Panc1 (cell line): ENCODE measurements around the gene ZBTB18. TPM values are rescaled to one million over a fixed set of nuclear protein-coding genes. Genes with fewer than 3 reads are reported as not detected.

Experiments
- ATAC-seq: fragments of 200-7000 bp; cut with Tn5 transposase; 2 replicates; pipeline ENCODE4 v1.9.1; 2020; ENCODE audit warnings: mild to moderate bottlenecking, moderate library complexity
- BruUV-seq: library from RNA; stranded (reverse); fragments of 400-500 nt; replicated peaks from 2 replicates; lab custom pipeline; 2021; lab: Mats Ljungman, UMichigan
- CTCF ChIA-PET: fragments of 300-600 bp; sonication (Branson Sonifier 250); formaldehyde crosslinking; loops from one replicate; lab custom pipeline; 2022; ENCODE audit warnings: antibody characterized with exemption; lab: Charles Lee
- POLR2A ChIA-PET: fragments of 300-600 bp; sonication (Branson Sonifier 250); formaldehyde crosslinking; loops from one replicate; lab custom pipeline; 2022; ENCODE audit warnings: antibody characterized with exemption; lab: Charles Lee
- DNase-seq: peaks from one replicate; pipeline ENCODE4 v3.0.0-alpha.2; 2010; ENCODE audit warnings: low read depth, low spot score
- H3K27ac ChIP-seq: 2 replicates; pipeline ENCODE4 v1.5.1; 2011; ENCODE audit warnings: mild to moderate bottlenecking, low read length, inconsistent platforms
- H3K27me3 ChIP-seq: fragments of 200-500 bp; sonication (Bioruptor generic); 2 replicates; pipeline ENCODE4 v1.6.0; 2014; ENCODE audit warnings: low read length, inconsistent platforms; ENCODE audit not compliant: control insufficient read depth, insufficient read depth
- H3K36me3 ChIP-seq: fragments of 200-500 bp; sonication (Bioruptor generic); 2 replicates; pipeline ENCODE4 v1.5.1; 2014; ENCODE audit warnings: inconsistent platforms, mild to moderate bottlenecking, low read length, moderate library complexity; ENCODE audit not compliant: control insufficient read depth, insufficient read depth
- H3K4me1 ChIP-seq: 2 replicates; pipeline ENCODE4 v1.5.1; 2011; ENCODE audit warnings: inconsistent platforms, mild to moderate bottlenecking, low read length, moderate library complexity; ENCODE audit not compliant: control insufficient read depth, insufficient read depth
- H3K4me3 ChIP-seq, 2 experiments: 2 replicates each; pipeline ENCODE4 v1.5.1; 2011 to 2012; ENCODE audit warnings: low read depth in 2 of 2, low read length in 2 of 2, mild to moderate bottlenecking in 2 of 2, inconsistent platforms in 1 of 2, moderate library complexity in 1 of 2
- H3K9me3 ChIP-seq: fragments of 200-500 bp; sonication (Bioruptor generic); 2 replicates; pipeline ENCODE4 v1.5.1; 2014; ENCODE audit warnings: low read depth, mild to moderate bottlenecking, inconsistent platforms, low read length, moderate library complexity; ENCODE audit not compliant: control insufficient read depth, insufficient read depth
- POLR2AphosphoS5 ChIP-seq: IDR thresholded peaks from 2 replicates; pipeline ENCODE4 v1.6.1; 2012; ENCODE audit warnings: mild to moderate bottlenecking, low read depth, low read length, moderate library complexity
- REST ChIP-seq, 2 experiments: IDR thresholded peaks; 2 replicates each; pipeline ENCODE4 v1.6.1; 2011 to 2012; ENCODE audit warnings: low read depth in 2 of 2, control low read depth in 1 of 2, low read length in 1 of 2, mild to moderate bottlenecking in 1 of 2, moderate library complexity in 1 of 2; ENCODE audit not compliant: insufficient read depth in 1 of 2
- SIN3A ChIP-seq: IDR thresholded peaks from 2 replicates; pipeline ENCODE4 v1.6.1; 2012; ENCODE audit warnings: low read depth, mild to moderate bottlenecking, low read length, moderate library complexity, borderline replicate concordance; ENCODE audit not compliant: insufficient read depth
- TCF7L2 ChIP-seq: IDR thresholded peaks from 2 replicates; pipeline ENCODE4 v1.6.1; 2011; ENCODE audit warnings: mild to moderate bottlenecking, low read depth, low read length, inconsistent platforms
- in situ Hi-C: cut with HindIII; loops from 2 replicates; pipeline ENCODE4 v1.10.0; 2016; ENCODE audit warnings: low sequenced_read_pairs, low pct_unique_long_range_greater_than_20kb
- intact Hi-C: fragments of 100-400 bp; cut with micrococcal nuclease; formaldehyde crosslinking; loops from one replicate; pipeline ENCODE4 v1.10.0; 2022; ENCODE audit not compliant: unreplicated experiment
- total RNA-seq: library from RNA; stranded (reverse); gene quantifications from one replicate; pipeline ENCODE4 v1.2.1, GENCODE V29; 2021; ENCODE audit not compliant: unreplicated experiment
- TF ChIP-seq, protein P1 (sequence below): fragments of 450-650 bp; IDR thresholded peaks from 2 replicates; pipeline ENCODE4 v1.5.1; 2017; ENCODE audit warnings: mild to moderate bottlenecking

ZBTB18 gene
- total RNA-seq, 1 experiment from 2014 or later = 9.9 TPM

DNA sequence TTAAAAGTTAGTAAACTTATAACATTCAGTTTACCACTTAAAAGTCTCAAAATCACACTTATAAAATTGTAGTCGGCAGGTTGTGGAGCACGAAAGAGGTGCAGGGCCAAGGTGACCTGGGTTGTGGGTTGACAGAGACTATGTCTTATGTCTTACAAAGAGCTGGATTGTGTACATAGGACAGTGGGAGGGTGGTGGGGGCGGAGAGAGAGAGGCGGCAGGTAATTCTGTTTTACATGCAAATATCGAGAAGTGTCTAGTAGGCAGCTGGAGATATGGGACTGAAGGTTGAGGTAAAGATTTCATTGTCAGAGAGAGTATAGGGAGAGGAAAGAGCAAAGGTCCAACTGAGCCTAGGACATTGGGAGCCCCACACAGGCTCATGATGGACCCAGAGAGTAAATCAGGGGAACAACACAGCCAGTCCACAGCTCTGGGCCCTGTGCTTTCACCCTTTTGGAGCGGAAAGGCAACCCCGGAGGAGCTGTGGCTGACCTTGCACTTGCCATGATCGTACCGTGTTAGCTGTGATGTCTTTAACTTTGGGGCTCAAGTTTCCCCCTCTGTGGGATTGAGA is 28.1 kb upstream of the ZBTB18 start:
- DNase-seq (no peak), ATAC-seq (no peak)
- Histone ChIP-seq H3K9me3 (no peaks in the 10 kb centered on the region), H3K4me1 (no peaks in the 10 kb centered on the region), H3K4me3 (no peak overlapping the region), H3K27ac (no peak overlapping the region), H3K36me3 (no peaks in the 10 kb centered on the region), H3K27me3 (peaks cover 12% of the 10 kb centered on the region)
- intact Hi-C loops (no loop called here), in situ Hi-C loops (no loop called here)
- TF ChIP-seq POLR2AphosphoS5 (no peak), REST (IDR thresholded peaks at IDR 0.05; ENCODE audit: insufficient read depth in 1 of 2, low read depth in 2 of 2, low read length in 1 of 2) (no peak), SIN3A (no peak), TCF7L2 (no peak)
- TF ChIP-seq, protein P1, sequence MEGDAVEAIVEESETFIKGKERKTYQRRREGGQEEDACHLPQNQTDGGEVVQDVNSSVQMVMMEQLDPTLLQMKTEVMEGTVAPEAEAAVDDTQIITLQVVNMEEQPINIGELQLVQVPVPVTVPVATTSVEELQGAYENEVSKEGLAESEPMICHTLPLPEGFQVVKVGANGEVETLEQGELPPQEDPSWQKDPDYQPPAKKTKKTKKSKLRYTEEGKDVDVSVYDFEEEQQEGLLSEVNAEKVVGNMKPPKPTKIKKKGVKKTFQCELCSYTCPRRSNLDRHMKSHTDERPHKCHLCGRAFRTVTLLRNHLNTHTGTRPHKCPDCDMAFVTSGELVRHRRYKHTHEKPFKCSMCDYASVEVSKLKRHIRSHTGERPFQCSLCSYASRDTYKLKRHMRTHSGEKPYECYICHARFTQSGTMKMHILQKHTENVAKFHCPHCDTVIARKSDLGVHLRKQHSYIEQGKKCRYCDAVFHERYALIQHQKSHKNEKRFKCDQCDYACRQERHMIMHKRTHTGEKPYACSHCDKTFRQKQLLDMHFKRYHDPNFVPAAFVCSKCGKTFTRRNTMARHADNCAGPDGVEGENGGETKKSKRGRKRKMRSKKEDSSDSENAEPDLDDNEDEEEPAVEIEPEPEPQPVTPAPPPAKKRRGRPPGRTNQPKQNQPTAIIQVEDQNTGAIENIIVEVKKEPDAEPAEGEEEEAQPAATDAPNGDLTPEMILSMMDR = no peak
- CTCF ChIA-PET = no interaction called here
- BruUV-seq = no TSS peak
- POLR2A ChIA-PET = interaction anchor here (0.7 kb wide), 1 partner anchor 124 kb away, joined by 3 read pairs; no protein-coding TSS in a partner anchor

- no peaks in the 10 kb centered on the region for H3K9me3 ChIP-seq
- no peak for TF ChIP-seq TCF7L2
- H3K4me1 ChIP-seq = no peaks in the 10 kb centered on the region
- ChIA-PET POLR2A (no interaction called here), CTCF (no interaction called here)
- in situ Hi-C loops (no loop called here), intact Hi-C loops (no loop called here)
- H3K27ac ChIP-seq = no peak overlapping the region
- no peaks in the 10 kb centered on the region for H3K36me3 ChIP-seq
- no peak for DNase-seq
- BruUV-seq = no TSS peak
- peaks cover 14% of the 10 kb centered on the region for H3K27me3 ChIP-seq
- ATAC-seq = no peak
- no peak overlapping the region for H3K4me3 ChIP-seq
These were observed 23.5 kb upstream of the ZBTB18 start for GRCh38 chr1:244027491-244028145.

DNA sequence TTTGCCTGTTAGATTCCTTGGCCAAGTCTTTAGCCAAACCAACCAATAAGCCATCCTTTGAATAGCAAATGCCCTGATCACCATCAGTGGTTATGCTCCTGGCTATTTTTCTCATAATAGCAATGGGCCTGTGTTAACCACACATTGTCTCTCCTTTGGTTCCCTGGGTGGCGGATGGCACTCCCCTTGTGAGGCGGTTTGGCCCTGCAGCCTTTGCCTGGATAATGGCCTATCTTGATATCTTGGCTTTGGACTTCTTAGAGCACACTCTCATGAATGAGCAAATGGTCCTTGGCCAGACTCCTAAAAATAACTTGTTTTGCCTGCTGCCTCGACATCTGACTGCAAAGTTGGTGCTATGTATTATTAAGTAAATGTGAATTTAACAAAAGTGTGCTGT is 22.4 kb upstream of the ZBTB18 start:
- intact Hi-C loops (no loop called here), in situ Hi-C loops (no loop called here)
- ChIA-PET POLR2A (no interaction called here), CTCF (no interaction called here)
- no TSS peak for BruUV-seq
- no peak overlapping the region for H3K27ac ChIP-seq
- TF ChIP-seq, protein P1 = no peak
- TF ChIP-seq TCF7L2 = no peak
- no peak for TF ChIP-seq SIN3A
- no peak for TF ChIP-seq POLR2AphosphoS5
- TF ChIP-seq REST (IDR thresholded peaks at IDR 0.05; ENCODE audit: insufficient read depth in 1 of 2, low read depth in 2 of 2, low read length in 1 of 2) = no peak
- no peak overlapping the region for H3K4me3 ChIP-seq
- H3K9me3 ChIP-seq = no peaks in the 10 kb centered on the region
- peaks cover 14% of the 10 kb centered on the region for H3K27me3 ChIP-seq
- H3K4me1 ChIP-seq = no peaks in the 10 kb centered on the region
- DNase-seq (no peak), ATAC-seq (no peak)
- H3K36me3 ChIP-seq = no peaks in the 10 kb centered on the region
